ENCODE measurements around the gene GAS6.

The GAS6 gene

DNA sequence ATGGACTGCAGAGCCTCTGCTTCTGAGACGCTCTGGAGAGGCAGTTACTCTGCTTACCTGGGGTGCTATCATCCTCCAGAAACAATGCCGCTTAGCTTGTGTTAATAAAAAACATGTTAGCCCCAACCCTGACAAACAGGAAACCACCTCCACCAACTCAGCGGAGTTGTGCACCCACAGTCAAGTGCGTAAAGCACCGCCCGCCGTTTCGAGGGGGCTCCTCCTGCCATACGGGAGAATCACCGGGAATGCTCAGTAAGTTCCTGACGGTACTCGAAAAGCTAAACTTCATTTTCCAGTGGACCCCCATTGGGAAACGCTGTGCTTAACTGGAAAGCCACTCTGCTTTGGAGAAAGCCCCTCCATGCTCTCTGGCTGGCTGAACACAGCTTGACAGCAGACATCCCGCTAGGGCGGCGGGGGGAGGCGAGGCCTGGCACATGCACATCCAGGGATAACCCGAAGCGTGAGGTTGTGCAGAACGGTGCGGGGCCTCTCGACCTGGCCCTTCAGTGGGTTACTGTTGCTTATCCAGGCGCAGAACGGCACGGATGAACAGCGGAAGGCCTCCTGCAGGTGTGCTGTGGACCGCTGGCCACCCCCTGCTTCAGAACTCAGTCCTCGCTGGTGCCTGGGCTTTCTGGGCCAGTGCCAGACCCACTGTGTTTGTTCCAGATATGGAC is 17.1 kb downstream of the GAS6 start:
- peak in 9 of 42 donors; percentile 0 to 43 (median 10) for DNase-seq

DNA sequence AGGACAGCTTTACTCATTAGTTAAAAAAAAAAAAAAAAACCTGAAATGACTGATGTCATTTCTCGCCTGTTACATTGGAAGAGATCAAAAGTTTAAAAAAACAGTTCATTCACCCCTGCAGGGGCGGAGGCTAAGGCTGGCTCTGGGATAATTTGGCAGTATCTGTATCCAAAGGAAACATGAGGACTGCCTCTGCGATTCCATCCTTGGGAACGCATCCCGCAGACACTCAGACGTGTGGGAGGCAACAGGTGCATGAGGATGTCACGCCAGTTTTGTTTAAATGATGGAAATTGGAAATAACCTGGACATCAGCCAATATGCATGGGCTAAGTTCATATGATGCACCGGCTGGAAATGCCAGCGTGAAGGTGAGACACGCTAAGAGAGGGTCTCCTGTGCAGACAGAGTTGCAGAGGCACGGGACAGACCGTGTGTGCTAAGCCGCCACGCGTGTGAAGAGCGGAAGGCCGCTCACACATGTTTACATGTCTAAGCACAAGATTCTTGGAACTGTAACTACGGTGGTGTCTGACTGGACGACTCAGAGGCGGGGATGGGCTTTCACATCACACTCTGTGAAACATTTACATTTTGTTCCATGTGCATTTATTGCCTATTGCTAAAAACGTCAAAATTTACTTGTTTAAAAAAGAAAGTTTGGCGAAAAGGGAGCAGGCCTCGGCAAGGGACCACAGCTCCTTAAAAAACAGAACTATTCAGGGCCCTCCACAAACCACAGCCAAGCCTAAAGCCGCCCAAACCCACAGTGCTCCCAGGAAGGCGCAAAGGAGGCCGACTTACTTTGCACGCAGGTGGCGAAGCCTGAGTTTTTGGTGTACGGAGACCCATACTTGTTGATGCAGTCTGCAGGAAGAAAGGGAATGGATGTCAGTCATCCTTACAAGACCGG is 17.9 kb downstream of the GAS6 start:
- intact Hi-C loops (cut with DNase I), result no loop called here
- peak in 6 of 42 donors; percentile 4 to 28 (median 6) for DNase-seq

More for the DNA sequence above, 17.1 kb downstream of the GAS6 start:
- intact Hi-C loops (cut with DNase I), result no loop called here

DNA sequence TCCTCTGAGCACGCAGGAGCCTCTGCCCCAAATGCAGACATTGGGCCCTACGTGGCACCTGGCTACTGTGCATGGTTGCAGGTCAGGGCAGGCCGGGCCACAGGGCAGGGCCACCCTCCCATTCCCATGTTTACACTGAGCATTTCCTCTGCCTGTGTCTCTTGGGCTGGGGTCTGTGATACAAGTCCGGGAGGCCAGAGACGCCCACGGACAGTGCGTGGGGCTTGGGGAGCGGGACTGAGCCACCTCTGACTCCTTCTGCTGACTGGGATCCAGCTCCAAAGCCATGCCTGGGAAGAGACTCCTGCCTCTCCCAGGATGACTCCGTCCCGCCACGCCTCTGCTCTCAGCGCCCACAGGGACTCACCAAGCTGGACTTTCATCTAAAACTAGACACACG is 18.8 kb downstream of the GAS6 start:
- DNase-seq, result peak in 6 of 42 donors; percentile 5 to 30 (median 19)
- intact Hi-C loops (cut with DNase I), result no loop called here

DNA sequence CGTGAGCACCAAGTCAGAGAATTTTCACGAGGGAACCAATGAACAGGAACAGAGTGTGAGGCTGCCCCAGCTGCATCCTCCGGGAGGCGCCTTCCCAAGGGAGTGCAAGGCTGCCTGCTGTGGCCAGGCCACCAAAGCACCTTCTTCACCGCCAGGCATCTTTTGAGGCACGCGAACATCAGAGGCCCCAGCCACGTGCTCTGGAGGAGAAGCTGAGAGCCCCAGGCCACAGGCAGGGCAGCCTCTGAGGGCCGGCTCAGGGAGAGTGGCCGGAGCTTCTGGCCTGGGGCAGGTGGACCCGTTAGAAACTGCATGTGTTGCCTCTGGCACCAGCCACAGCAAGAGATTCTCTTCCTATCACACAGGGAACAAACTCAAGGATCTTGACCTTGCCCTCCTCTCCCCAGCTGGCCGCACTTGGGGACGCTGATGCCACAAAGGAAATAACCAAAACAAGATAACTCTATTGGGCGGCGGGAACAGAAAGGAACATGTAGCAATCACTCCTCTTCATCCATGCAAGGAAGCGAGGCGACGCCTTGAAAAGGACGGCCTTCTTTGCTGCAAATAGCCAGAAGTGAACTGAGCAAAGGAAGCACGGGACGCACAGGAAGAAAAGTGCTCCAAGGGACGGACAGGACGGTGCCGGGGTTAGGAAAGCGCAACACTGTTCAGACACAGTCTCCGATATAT is 19.9 kb downstream of the GAS6 start:
- DNase-seq, result peak in 4 of 42 donors; percentile 10 to 25 (median 18)
- intact Hi-C loops (cut with DNase I), result no loop called here

DNA sequence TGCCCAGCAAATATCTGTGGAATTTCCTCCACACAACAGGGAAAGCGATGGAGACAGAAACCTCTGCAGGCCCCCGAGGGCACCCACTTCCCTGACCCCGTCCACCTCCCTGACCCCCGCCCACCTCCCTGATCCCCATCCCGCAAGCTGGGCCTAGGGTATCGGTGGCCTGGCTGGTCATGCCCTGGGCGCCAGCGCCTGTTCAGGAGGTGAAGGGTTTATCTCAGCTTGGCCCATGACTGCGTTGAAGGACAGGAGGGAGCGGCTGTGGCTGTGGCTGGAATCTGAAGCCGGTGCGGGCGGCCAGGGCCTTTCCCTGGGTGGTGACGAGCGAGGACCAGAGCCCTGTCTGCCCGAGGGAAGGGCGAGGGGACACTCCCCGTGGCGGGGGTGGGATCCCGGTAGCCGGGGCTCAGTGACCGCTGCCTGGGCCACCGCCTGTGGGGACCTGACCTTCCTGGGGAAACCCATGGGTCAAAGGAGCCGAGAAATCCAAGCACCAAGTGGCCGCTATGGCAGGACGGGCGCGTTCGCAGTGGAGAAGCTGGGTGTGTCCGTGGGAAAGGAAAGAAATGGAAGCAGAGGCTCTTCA is 20.7 kb downstream of the GAS6 start:
- intact Hi-C loops (cut with DNase I), result no loop called here
- peak in 3 of 42 donors; percentile 11 to 27 (median 25) for DNase-seq

DNA sequence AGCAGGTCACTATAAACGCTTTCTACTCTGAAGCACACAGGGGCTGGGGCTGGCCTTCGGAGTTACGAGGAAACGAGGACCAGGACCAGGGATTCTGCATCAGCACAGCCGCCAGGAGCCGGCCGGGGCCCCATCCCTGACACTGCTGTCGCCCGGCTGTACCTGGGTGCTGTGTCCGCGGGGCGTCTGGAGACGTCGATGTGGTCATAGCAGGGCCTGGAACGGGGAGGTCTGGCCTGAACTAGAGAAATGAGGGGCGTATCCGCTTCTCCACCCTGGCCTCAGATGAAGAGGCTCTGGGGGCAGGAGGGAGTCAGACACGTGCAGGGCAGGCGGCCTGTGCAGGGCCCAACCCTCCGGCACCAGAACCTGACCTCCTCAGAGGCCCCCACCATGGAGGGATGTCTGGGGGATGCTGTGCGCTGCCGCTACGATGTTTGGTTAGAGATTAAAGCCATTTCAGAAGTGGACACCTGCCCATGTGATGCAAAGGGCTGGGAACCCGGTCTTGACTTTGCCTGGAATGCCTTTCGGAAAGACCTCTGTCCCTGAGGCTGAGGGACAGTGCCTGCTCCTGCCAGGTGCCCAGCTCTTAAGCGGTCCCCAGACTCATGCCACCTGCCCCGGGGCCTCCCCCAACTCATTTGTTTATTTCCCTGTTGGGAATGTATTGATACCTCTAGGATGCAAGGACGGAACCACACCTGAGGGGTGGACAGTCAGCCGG is 21.4 kb downstream of the GAS6 start:
- intact Hi-C loops (cut with DNase I), result no loop called here
- peak in 1 of 42 donors; percentile 28 for DNase-seq

DNA sequence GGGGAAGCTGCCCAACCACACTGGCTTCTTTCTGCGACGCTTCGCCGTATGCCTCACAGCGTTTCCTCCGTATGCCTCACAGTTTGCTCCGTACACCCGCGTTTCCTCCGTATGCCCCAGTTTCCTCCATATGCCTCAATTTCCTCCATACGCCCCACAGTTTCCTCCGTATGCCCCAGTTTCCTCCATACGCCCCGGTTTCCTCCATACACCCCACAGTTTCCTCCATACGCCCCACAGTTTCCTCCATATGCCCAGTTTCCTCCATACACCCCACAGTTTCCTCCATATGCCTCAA is 22.6 kb downstream of the GAS6 start:
- intact Hi-C loops (cut with DNase I), result no loop called here
- no peak for DNase-seq

DNA sequence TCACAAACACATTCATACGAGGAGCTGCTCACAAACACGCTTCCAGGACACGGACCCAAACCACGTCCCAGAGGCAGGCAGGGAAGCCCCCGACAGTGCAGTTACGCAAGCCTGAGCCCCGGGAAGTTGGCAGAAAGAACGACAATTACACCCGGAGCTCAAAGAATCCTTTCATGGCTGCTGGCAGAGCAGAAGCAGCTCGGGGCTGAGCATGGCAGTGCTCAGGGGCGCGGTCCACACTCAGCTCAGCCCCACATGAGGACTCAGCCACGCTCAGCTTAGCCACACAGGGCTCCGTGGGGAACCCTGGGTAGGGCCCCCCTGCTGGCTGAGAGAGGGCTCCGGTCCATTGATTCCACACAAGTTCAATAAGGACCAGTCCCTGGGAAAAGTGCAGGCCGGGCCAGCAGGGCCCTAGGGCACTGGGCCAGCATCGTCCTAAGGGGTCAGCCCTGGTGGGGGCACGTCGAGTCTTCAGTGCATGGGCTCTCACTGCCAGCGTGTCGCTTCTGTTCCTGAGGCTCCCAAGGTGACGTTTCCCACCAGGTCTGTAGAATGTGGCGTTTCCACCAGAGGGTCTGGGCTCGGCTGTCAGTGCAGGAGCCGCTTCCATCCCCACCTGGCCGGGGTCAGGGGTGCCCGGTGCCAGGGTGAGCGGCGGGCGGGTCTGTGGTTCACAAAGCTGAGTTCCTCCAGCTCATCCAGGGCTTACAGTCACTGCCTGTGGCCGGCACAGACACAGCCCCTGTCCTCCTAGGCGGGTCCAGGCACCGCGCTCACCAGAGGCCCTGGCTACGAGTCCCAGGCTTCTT is 23.1 kb downstream of the GAS6 start:
- intact Hi-C loops (cut with DNase I), result no loop called here
- DNase-seq, result peak in 41 of 42 donors; percentile 45 to 90 (median 71)

DNA sequence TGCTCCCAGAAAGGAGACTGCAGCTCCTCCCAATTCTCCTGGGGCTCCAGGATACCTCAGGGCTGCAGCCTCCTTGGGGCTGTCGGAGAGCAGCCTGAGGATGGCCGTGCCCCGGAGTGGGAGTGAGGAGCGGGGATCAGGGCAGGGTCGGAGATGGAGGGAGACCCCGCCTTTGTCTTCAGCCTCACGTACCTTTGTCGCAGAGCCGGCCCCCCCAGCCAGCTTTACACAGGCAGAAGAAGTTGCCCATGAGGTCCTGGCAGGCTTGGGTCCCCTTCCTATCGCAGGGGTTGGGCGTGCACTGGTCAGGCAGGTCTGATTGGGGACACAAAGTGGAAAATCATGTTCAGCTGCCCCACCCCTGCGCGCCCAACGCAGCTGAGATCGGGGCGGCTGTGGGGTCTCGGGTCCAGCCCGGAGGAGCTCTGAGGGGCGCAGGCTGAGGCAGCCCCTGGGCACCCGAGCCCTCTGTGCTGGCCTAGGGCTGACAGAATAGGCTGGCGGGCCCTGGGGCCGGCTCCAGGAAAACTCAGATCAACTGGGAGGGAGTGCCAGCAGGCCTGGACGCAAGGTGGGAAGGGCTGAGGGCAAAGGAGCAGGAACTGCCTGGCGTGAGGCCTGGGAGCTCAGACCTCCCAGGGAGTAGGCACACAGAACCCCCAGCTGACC is 24.2 kb downstream of the GAS6 start:
- intact Hi-C loops (cut with DNase I), result no loop called here
- DNase-seq, result peak in 3 of 42 donors; percentile 49 to 71 (median 67)

DNA sequence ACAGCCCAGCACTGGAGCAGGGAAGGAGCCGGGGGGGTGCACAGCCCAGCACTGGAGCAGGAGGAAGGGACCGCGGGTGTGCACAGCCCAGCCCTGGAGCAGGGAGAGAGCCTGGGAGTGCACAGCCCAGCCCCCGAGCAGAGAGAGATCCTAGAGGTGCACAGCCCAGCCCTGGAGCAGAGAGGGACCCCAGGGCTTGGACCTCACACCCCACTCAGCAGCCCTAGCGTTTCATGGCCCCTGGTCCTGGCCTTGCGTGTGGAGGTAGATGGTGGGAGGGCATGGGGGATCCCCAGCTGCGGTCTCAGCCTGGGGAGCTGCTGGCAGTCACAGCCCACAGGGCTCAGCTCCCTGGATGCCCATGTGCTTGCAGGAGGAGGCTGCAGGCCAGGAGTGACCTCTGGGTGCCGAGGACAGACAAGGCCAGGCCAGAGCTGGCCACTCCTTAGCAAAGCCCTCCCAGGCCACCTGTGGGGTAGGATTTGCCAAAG is 25.1 kb downstream of the GAS6 start:
- DNase-seq, result no peak
- intact Hi-C loops (cut with DNase I), result no loop called here

DNA sequence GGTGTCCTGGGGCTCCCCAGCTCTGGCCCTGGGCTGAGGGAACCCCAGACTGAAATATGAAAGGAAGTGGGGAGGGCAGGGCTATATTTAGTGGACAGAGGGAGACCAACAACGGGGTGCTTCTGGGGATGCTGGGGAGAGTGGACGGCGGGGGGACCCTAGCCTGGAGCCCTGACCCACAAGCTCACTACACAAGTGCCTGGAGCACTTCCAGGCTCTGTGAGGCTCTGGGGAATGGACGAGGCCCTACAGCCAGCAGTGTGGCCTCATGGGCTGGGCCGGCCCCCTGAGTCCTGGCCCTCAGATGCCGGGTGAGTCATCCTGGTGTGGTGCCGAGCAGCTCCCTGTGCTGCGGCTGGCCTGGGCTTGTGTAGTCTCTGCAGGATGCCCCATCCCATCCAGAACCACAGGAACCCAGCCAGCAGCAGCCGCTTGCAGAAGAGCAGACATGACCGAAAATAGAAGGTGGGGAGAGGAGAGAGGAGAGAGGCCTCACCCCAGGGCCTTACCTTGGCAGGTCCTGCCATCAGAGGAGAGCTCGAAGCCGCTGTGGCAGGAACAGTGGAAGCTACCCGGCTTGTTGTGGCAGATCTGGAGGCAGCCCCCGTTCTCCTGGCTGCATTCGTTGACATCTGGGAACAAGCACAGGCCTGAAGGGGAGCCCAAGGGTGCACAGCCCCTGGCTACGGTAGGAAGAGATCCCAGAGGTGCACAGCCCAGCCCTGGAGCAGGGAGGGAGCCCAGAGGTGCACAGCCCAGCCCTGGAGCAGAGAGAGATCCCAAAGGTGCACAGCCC is 26.1 kb downstream of the GAS6 start:
- intact Hi-C loops (cut with DNase I), result no loop called here
- DNase-seq, result peak; percentile 71 to 97 (median 85)

DNA sequence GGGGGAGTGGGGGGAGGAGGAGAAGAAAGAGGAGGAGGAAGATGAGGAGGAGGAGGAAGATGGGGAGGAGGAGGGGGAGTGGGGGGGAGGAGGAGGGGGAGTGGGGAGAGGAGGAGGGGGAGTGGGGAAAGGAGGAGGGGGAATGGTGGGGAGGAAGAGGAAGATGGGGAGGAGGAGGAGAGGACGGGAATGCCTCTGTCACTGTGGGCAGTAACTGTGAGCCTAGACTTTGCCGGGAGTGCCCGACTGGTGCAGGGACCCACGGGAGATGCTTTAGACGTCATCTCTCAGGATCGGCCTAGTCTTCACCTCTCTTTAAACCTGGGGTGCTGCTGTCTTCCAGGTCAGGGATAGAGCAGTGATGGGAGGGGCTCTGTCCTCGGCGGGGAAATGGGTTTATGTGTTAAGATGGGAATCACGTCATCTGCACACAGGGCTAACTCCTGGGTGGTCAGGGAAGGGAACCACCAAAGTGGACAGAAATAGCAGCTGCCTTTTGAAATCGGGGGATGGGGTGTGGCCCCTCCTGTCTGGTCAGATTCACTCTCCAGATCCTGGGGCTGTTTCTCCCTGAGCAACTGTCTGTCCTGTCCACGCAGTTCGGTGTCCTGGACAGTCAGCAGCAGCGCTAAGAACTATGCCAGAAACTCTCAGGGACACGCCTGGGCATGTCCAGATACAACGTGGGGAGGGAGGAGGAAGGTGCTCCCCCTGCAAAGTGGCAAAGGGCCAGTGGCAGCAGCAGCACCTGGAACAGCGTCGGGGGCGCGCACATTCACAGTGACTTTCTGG is 26.9 kb downstream of the GAS6 start:
- DNase-seq, result no peak
- intact Hi-C loops (cut with DNase I), result no loop called here

DNA sequence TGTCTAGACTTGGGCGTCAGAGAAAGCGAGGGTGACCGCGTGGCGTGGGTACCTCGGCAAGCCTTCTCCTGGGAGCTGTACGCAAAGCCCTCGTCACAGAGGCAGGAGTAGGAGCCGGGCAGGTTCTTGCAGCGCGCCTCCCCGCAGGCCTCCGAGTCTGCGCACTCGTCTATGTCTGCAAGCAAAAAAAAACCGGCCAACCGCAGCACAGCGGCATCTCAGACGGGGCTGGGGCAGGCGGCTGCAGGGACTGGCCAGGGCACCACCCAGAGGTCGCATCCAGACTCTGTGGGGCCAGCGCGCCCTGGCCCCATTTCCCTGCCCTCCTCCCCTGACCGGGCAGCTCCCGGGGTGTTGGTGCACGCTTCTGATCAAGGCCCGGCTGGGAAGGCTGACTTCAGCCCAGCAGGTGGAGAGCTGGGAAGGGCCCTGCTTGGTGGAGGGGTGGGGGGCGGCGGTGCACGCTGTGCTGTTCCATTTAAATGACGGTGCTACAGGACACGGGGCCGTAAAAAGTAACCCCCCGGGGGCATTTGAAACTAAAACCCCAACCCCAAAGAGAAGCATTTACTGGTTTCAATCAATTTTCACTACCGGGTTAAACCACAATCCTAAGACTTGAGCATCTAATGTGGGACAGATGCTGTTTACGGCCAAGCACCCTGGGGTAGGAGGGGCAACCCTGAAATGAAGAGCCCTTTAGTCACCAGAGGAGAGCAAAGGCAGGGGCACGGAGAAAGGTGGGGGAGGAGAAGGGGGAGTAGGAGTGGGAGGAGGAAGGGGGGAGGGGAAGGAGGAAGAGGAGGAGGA is 28.2 kb downstream of the GAS6 start:
- intact Hi-C loops (cut with DNase I), result no loop called here
- no peak for DNase-seq

DNA sequence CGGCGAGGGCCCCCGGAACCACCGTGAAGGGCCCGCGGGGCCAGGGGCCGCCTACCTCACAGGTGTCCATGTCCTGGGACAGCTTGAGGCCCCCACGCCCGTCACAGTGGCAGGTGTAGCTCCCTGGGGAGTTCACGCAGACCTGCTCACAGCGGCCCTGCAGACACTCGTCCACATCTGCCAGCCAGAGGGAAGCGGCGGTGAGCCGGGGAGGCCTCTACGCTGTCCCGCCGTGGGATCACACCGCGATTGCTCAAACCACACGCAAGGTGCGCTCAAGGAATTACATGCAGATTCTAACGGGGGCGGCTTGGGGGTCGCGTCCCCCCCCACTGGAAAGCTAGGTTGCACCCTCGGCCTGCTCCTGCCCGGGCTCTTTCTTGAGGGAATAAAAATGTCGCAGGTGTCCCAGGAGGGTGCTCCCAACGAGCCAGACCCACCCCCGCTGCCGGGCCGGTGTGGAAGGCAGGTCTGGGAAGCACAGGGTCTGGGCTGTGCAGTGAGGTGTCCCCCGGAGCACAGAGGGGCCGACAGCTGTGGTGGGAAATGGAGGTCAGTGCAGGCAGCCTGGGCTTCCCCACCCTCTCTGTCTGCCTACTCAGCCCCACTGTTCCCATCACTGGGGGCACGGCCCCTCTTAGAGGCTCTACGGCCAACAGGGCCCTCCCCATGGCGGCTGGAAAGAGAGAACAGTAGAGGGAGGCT is 29.2 kb downstream of the GAS6 start:
- DNase-seq, result no peak
- intact Hi-C loops (cut with DNase I), result no loop called here
